ENCODE data around the gene CCL18. TPM values are rescaled to one million over a fixed set of nuclear protein-coding genes. Genes with fewer than 3 reads are reported as not detected.
"Not testable (repeated sequence)": the region's sequence is repeated elsewhere in the genome, so short reads cannot be mapped to it uniquely, and the experiment has no call there.

The CCL18 gene
- total RNA-seq, 6 experiments from 2014 or later, result not detected

- DNase-seq, result no peak
- Mint-ChIP-seq H3K9me3 (peaks cover 25% of the 10 kb centered on the region), H3K4me3 (no peak overlapping the region), H3K4me1 (ENCODE audit: low read depth) (no peaks in the 10 kb centered on the region), H3K27ac (no peak overlapping the region), H3K27me3 (ENCODE audit: insufficient read depth) (no peaks in the 10 kb centered on the region; the same call in none of the 2 replicates), H3K36me3 (ENCODE audit: low read depth) (no peaks in the 10 kb centered on the region)
- no peak for TF ChIP-seq CTCF (IDR thresholded peaks at IDR 0.05)
These were observed 47.0 kb downstream of the CCL18 start for GRCh38 chr17:36111068-36111490.

GRCh38 chr17:36112572-36112971 is 48.5 kb downstream of the CCL18 start:
- Mint-ChIP-seq H3K9me3 (peaks cover 25% of the 10 kb centered on the region), H3K27me3 (ENCODE audit: insufficient read depth) (no peaks in the 10 kb centered on the region; the same call in none of the 2 replicates)

GRCh38 chr17:36113131-36113530 is 49.1 kb downstream of the CCL18 start:
- H3K36me3 Mint-ChIP-seq (ENCODE audit: low read depth); H3K27ac Mint-ChIP-seq; H3K4me3 Mint-ChIP-seq; H3K27me3 Mint-ChIP-seq (ENCODE audit: insufficient read depth); H3K4me1 Mint-ChIP-seq (ENCODE audit: low read depth); DNase-seq: not testable (repeated sequence)
- peaks cover 25% of the 10 kb centered on the region for H3K9me3 Mint-ChIP-seq

More at GRCh38 chr17:36112572-36112971, 48.5 kb downstream of the CCL18 start:
- no peak for TF ChIP-seq CTCF (IDR thresholded peaks at IDR 0.05)
- Mint-ChIP-seq H3K27ac (no peak overlapping the region), H3K4me3 (no peak overlapping the region), H3K36me3 (ENCODE audit: low read depth) (peaks cover 5% of the 10 kb centered on the region; the same call in 1 of the 2 replicates), H3K4me1 (ENCODE audit: low read depth) (no peaks in the 10 kb centered on the region)
- no peak for DNase-seq

- H3K27me3 Mint-ChIP-seq (ENCODE audit: insufficient read depth); H3K4me3 Mint-ChIP-seq; H3K4me1 Mint-ChIP-seq (ENCODE audit: low read depth); H3K36me3 Mint-ChIP-seq (ENCODE audit: low read depth); H3K27ac Mint-ChIP-seq; DNase-seq: not testable (repeated sequence)
- H3K9me3 Mint-ChIP-seq, result peaks cover 30% of the 10 kb centered on the region
These were observed 51.0 kb downstream of the CCL18 start for GRCh38 chr17:36114971-36115648.

- not testable (repeated sequence) for H3K4me1 Mint-ChIP-seq (ENCODE audit: low read depth); H3K4me3 Mint-ChIP-seq; DNase-seq; H3K36me3 Mint-ChIP-seq (ENCODE audit: low read depth); H3K27me3 Mint-ChIP-seq (ENCODE audit: insufficient read depth); H3K27ac Mint-ChIP-seq
- H3K9me3 Mint-ChIP-seq, result peaks cover 35% of the 10 kb centered on the region
These were observed 51.5 kb downstream of the CCL18 start for GRCh38 chr17:36115649-36115977.

GRCh38 chr17:36117505-36118382 is 53.7 kb downstream of the CCL18 start:
- Mint-ChIP-seq H3K27me3 (ENCODE audit: insufficient read depth) (no peaks in the 10 kb centered on the region; the same call in none of the 2 replicates), H3K27ac (no peak overlapping the region), H3K9me3 (peaks cover 30% of the 10 kb centered on the region), H3K4me1 (ENCODE audit: low read depth) (no peaks in the 10 kb centered on the region), H3K4me3 (no peak overlapping the region), H3K36me3 (ENCODE audit: low read depth) (peaks cover 5% of the 10 kb centered on the region; the same call in 1 of the 2 replicates)
- TF ChIP-seq CTCF (IDR thresholded peaks at IDR 0.05), result no peak
- no peak for DNase-seq

Data from HFFc6 (cell line).